Prostate gland (tissue), 2 donors: ENCODE measurements around the gene DLL1. TPM values are rescaled to one million over a fixed set of nuclear protein-coding genes. Genes with fewer than 3 reads are reported as not detected.

Source experiments
- DNase-seq: peaks from one replicate; pipeline ENCODE4 v3.0.0-alpha.2; 2019; ENCODE audit warnings: low spot score
- H3K27ac ChIP-seq, 2 donors: fragments of 200-600 bp; sonication (generic); 2 replicates each; pipeline ENCODE4 v1.5.1; 2017 to 2019
- H3K27me3 ChIP-seq: fragments of 200-600 bp; sonication (generic); replicated peaks from 2 replicates; pipeline ENCODE4 v1.5.1; 2019; ENCODE audit not compliant: insufficient read depth
- H3K36me3 ChIP-seq, 2 donors: fragments of 200-600 bp; sonication (generic); 1 replicate in 1 of 2; 2 replicates in 1 of 2; pipeline versions ENCODE4 v1.5.1 to v1.8.1; 2017 to 2019
- H3K4me1 ChIP-seq: fragments of 200-600 bp; sonication (generic); replicated peaks from 2 replicates; pipeline ENCODE4 v1.5.1; 2019
- H3K4me3 ChIP-seq, 2 donors: fragments of 200-600 bp; sonication (generic); 2 replicates each; pipeline ENCODE4 v1.5.1; 2017 to 2019
- H3K9me3 ChIP-seq: fragments of 200-600 bp; sonication (generic); 2 replicates; pipeline ENCODE4 v1.5.1; 2017
- CTCF ChIP-seq, 4 experiments: fragments of 200-600 bp in 2 of 4; fragments of 450-650 bp in 2 of 4; sonication (generic) in 2 of 4; IDR thresholded peaks; 1 replicate in 3 of 4; 2 replicates in 1 of 4; pipeline ENCODE4 v1.5.1; 2016 to 2019; ENCODE audit warnings: antibody characterized with exemption in 4 of 4, mild to moderate bottlenecking in 2 of 4, moderate library complexity in 2 of 4
- POLR2A ChIP-seq: fragments of 450-650 bp; IDR thresholded peaks from one replicate; pipeline ENCODE4 v1.6.1; 2016; ENCODE audit warnings: antibody characterized with exemption, mild to moderate bottlenecking
- POLR2AphosphoS5 ChIP-seq: sonication (generic); formaldehyde crosslinking; IDR thresholded peaks from one replicate; pipeline ENCODE4 v1.6.1; 2017; ENCODE audit warnings: antibody characterized with exemption
- WGBS: methylation state at CpG from one replicate; pipeline ENCODE4 v1.1.5; 2018; 5-methylcytosine and 5-hydroxymethylcytosine counted together
- intact Hi-C: fragments of 100-400 bp; cut with DNase I; formaldehyde crosslinking; loops from one replicate; pipeline ENCODE4 v1.14.2; 2022
- total RNA-seq, 2 donors: library from RNA; depleted of rRNA; stranded (reverse); fragments of >200 nt; gene quantifications; one replicate each; pipeline ENCODE4 v1.1.0, GENCODE V29; 2016

Gene DLL1
- total RNA-seq, 2 donors from 2014 or later: 16.0 to 40.4 TPM

GRCh38 chr6:170316071-170316470 is 25.2 kb upstream of the DLL1 start:
- no peaks in the 10 kb centered on the region for H3K4me1 ChIP-seq
- WGBS: 91% methylated on average over 4 of the region's 4 CpGs
- no peak overlapping the region for H3K27ac ChIP-seq
- no peak for TF ChIP-seq POLR2AphosphoS5
- TF ChIP-seq CTCF (IDR thresholded peaks at IDR 0.05): no peak
- TF ChIP-seq POLR2A: no peak
- intact Hi-C loops: no loop called here
- no peak overlapping the region for H3K4me3 ChIP-seq
- no peaks in the 10 kb centered on the region for H3K36me3 ChIP-seq
- no peaks in the 10 kb centered on the region for H3K27me3 ChIP-seq
- H3K9me3 ChIP-seq: no peaks in the 10 kb centered on the region
- DNase-seq: no peak

- no peak for DNase-seq
- Histone ChIP-seq H3K27ac (no peak overlapping the region), H3K27me3 (no peaks in the 10 kb centered on the region), H3K36me3 (no peaks in the 10 kb centered on the region), H3K4me3 (no peak overlapping the region), H3K4me1 (no peaks in the 10 kb centered on the region), H3K9me3 (no peaks in the 10 kb centered on the region)
- intact Hi-C loops: no loop called here
- TF ChIP-seq CTCF (IDR thresholded peaks at IDR 0.05): no peak
- TF ChIP-seq POLR2A: no peak
- TF ChIP-seq POLR2AphosphoS5: no peak
- 86% methylated on average over 5 of the region's 5 CpGs for WGBS
Measured at GRCh38 chr6:170314983-170315382, 24.1 kb upstream of the DLL1 start.

GRCh38 chr6:170313716-170314295 is 22.9 kb upstream of the DLL1 start:
- intact Hi-C loops: no loop called here
- no peaks in the 10 kb centered on the region for H3K36me3 ChIP-seq
- no peak for DNase-seq
- no peaks in the 10 kb centered on the region for H3K4me1 ChIP-seq
- H3K27ac ChIP-seq: no peak overlapping the region
- H3K4me3 ChIP-seq: no peak overlapping the region
- no peaks in the 10 kb centered on the region for H3K27me3 ChIP-seq
- TF ChIP-seq POLR2AphosphoS5: no peak
- H3K9me3 ChIP-seq: no peaks in the 10 kb centered on the region
- WGBS: 71% methylated on average over 6 of the region's 6 CpGs

GRCh38 chr6:170312876-170313275 is 22.0 kb upstream of the DLL1 start:
- H3K4me3 ChIP-seq: no peak overlapping the region
- no peak for DNase-seq
- H3K4me1 ChIP-seq: peaks cover 5% of the 10 kb centered on the region
- TF ChIP-seq CTCF (IDR thresholded peaks at IDR 0.05) (no peak), POLR2AphosphoS5 (no peak), POLR2A (no peak)
- intact Hi-C loops: no loop called here
- no peak overlapping the region for H3K27ac ChIP-seq
- H3K27me3 ChIP-seq: no peaks in the 10 kb centered on the region
- 85% methylated on average over 2 of the region's 2 CpGs for WGBS
- H3K9me3 ChIP-seq: no peaks in the 10 kb centered on the region
- no peaks in the 10 kb centered on the region for H3K36me3 ChIP-seq

- DNase-seq: no peak
- Histone ChIP-seq H3K27me3 (no peaks in the 10 kb centered on the region), H3K9me3 (no peaks in the 10 kb centered on the region), H3K36me3 (no peaks in the 10 kb centered on the region), H3K4me1 (peaks cover 11% of the 10 kb centered on the region), H3K27ac (no peak overlapping the region), H3K4me3 (no peak overlapping the region)
- TF ChIP-seq POLR2AphosphoS5: no peak
- no peak for TF ChIP-seq CTCF (IDR thresholded peaks at IDR 0.05)
- TF ChIP-seq POLR2A: no peak
- WGBS: 86% methylated on average over 5 of the region's 5 CpGs
- intact Hi-C loops: no loop called here
Measured at GRCh38 chr6:170311696-170312095, 20.8 kb upstream of the DLL1 start.
